HCT116 (cell line): ENCODE data around the gene CDCA7. TPM values are rescaled to one million over a fixed set of nuclear protein-coding genes. Genes with fewer than 3 reads are reported as not detected.

ENCODE experiments used
- ATAC-seq: fragments of 200-7000 bp; cut with Tn5 transposase; 2 replicates; pipeline ENCODE4 v1.9.1; 2020; ENCODE audit warnings: mild to moderate bottlenecking, moderate library complexity
- BruUV-seq: library from RNA; stranded (reverse); fragments of 400-500 nt; replicated peaks from 2 replicates; lab custom pipeline; 2021; lab: Mats Ljungman, UMichigan
- CTCF ChIA-PET: fragments of 300-600 bp; sonication (Branson Sonifier 250); formaldehyde crosslinking; loops from one replicate; lab custom pipeline; 2021; ENCODE audit warnings: antibody characterized with exemption; lab: Charles Lee
- POLR2A ChIA-PET: fragments of 300-600, 350-600 bp; sonication (Branson Sonifier 250); formaldehyde crosslinking; loops from one replicate; lab custom pipeline; 2021; ENCODE audit warnings: antibody characterized with exemption; lab: Charles Lee
- RAD21 ChIA-PET, 2 experiments: fragments of 300-600 bp; sonication (Branson Sonifier 250); formaldehyde crosslinking; loops; one replicate each; lab custom pipeline; 2023; ENCODE audit warnings: low total read pairs in 2 of 2; ENCODE audit not compliant: uncharacterized antibody in 2 of 2, unreplicated experiment in 2 of 2, low non-redundant PET in 1 of 2; lab: Charles Lee
- DNase-seq: peaks from one replicate; pipeline ENCODE4 v3.0.0-alpha.2; 2010; ENCODE audit warnings: low read depth, low spot score
- H2AFZ ChIP-seq: fragments of 200-600 bp; shearing (Covaris generic), sonication (generic); 2 replicates; pipeline ENCODE4 v1.6.1; 2017; ENCODE audit warnings: low read depth, mixed run types, mixed read lengths, antibody characterized with exemption, low read length; ENCODE audit not compliant: poor library complexity, severe bottlenecking
- H3K27ac ChIP-seq: 2 replicates; pipeline ENCODE4 v1.5.1; 2012; ENCODE audit warnings: low read depth, low read length
- H3K27me3 ChIP-seq: fragments of 200-600 bp; sonication (generic); 2 replicates; pipeline ENCODE4 v1.6.1; 2016; ENCODE audit warnings: mixed run types, low read length, mixed read lengths; ENCODE audit not compliant: insufficient read depth
- H3K36me3 ChIP-seq, 2 experiments: fragments of 200-500 bp in 1 of 2; fragments of 200-600 bp in 1 of 2; sonication (Bioruptor generic) in 1 of 2; sonication (generic) in 1 of 2; 2 replicates each; pipeline versions ENCODE4 v1.5.1 to v1.6.1; 2014 to 2016; ENCODE audit warnings: low read length in 2 of 2, inconsistent platforms in 1 of 2, mixed read lengths in 1 of 2, mixed run types in 1 of 2; ENCODE audit not compliant: insufficient read depth in 2 of 2, control insufficient read depth in 1 of 2
- H3K4me1 ChIP-seq, 2 experiments: fragments of 200-600 bp in 1 of 2; sonication (generic) in 1 of 2; 2 replicates each; pipeline versions ENCODE4 v1.5.1 to v1.6.1; 2012 to 2017; ENCODE audit warnings: low read length in 2 of 2, inconsistent platforms in 1 of 2, mild to moderate bottlenecking in 1 of 2, mixed read lengths in 1 of 2, mixed run types in 1 of 2, moderate library complexity in 1 of 2; ENCODE audit not compliant: insufficient read depth in 2 of 2, control insufficient read depth in 1 of 2
- H3K4me2 ChIP-seq: fragments of 200-600 bp; sonication (generic); 2 replicates; pipeline ENCODE4 v1.6.1; 2017; ENCODE audit warnings: mixed run types, low read length, mixed read lengths
- H3K4me3 ChIP-seq, 2 experiments: fragments of 200-600 bp in 1 of 2; sonication (generic) in 1 of 2; replicated peaks in 1 of 2; 2 replicates each; pipeline ENCODE4 v1.5.1; 2011 to 2016; ENCODE audit warnings: low read length in 2 of 2, control low read depth in 1 of 2, low read depth in 1 of 2, mild to moderate bottlenecking in 1 of 2, mixed read lengths in 1 of 2, mixed run types in 1 of 2
- H3K79me2 ChIP-seq: fragments of 200-600 bp; sonication (generic); 2 replicates; pipeline ENCODE4 v1.6.1; 2017; ENCODE audit warnings: mild to moderate bottlenecking, mixed run types, low read length, moderate library complexity, mixed read lengths; ENCODE audit not compliant: insufficient read depth
- H3K9ac ChIP-seq: fragments of 200-600 bp; sonication (generic); 2 replicates; pipeline ENCODE4 v1.6.1; 2016; ENCODE audit warnings: low read length, mixed read lengths
- H3K9me2 ChIP-seq: fragments of 200-600 bp; sonication (generic), shearing (Covaris generic); 2 replicates; pipeline ENCODE4 v1.6.1; 2017; ENCODE audit warnings: mixed run types, mild to moderate bottlenecking, moderate library complexity; ENCODE audit not compliant: insufficient read depth
- H3K9me3 ChIP-seq, 2 experiments: fragments of 200-500 bp in 1 of 2; fragments of 200-600 bp in 1 of 2; sonication (Bioruptor generic) in 1 of 2; sonication (generic) in 1 of 2; 2 replicates each; pipeline ENCODE4 v1.6.1; 2014 to 2017; ENCODE audit warnings: low read length in 2 of 2, mixed read lengths in 2 of 2, inconsistent platforms in 1 of 2, low read depth in 1 of 2, mild to moderate bottlenecking in 1 of 2, mixed run types in 1 of 2, moderate library complexity in 1 of 2; ENCODE audit not compliant: control insufficient read depth in 1 of 2, insufficient read depth in 1 of 2
- H4K20me1 ChIP-seq: fragments of 200-600 bp; sonication (generic), shearing (Covaris generic); 2 replicates; pipeline ENCODE4 v1.6.1; 2017; ENCODE audit warnings: mixed run types, mild to moderate bottlenecking, moderate library complexity; ENCODE audit not compliant: insufficient read depth
- CTCF ChIP-seq, 3 experiments: fragments of 200-600 bp in 1 of 3; sonication (generic) in 1 of 3; IDR thresholded peaks in 2 of 3; conservative IDR thresholded peaks in 1 of 3; 2 replicates each; pipeline ENCODE4 v1.5.1; 2012 to 2017; ENCODE audit warnings: low read depth in 2 of 3, low read length in 2 of 3, antibody characterized with exemption in 1 of 3, borderline replicate concordance in 1 of 3, control low read depth in 1 of 3, mild to moderate bottlenecking in 1 of 3, mixed read lengths in 1 of 3, mixed run types in 1 of 3, moderate library complexity in 1 of 3; ENCODE audit not compliant: insufficient read depth in 1 of 3
- EGR1 ChIP-seq: IDR thresholded peaks from 2 replicates; pipeline ENCODE4 v1.6.1; 2012; ENCODE audit warnings: low read depth
- ELF1 ChIP-seq: IDR thresholded peaks from 2 replicates; pipeline ENCODE4 v1.6.1; 2012; ENCODE audit warnings: low read depth, borderline replicate concordance
- EZH2 ChIP-seq: fragments of 200-600 bp; sonication (generic); IDR thresholded peaks from 2 replicates; pipeline ENCODE4 v1.6.1; 2017; ENCODE audit warnings: antibody characterized with exemption, mixed run types
- EZH2phosphoT487 ChIP-seq: fragments of 200-600 bp; IDR thresholded peaks from 2 replicates; pipeline ENCODE4 v1.6.1; 2018; ENCODE audit warnings: antibody characterized with exemption, borderline replicate concordance
- POLR2AphosphoS5 ChIP-seq: IDR thresholded peaks from 2 replicates; pipeline ENCODE4 v1.6.1; 2011; ENCODE audit warnings: mild to moderate bottlenecking, low read depth, low read length, moderate library complexity
- REST ChIP-seq: IDR thresholded peaks from 2 replicates; pipeline ENCODE4 v1.6.1; 2012; ENCODE audit warnings: low read depth
- SIN3A ChIP-seq: IDR thresholded peaks from 2 replicates; pipeline ENCODE4 v1.6.1; 2012; ENCODE audit warnings: low read depth
- SP1 ChIP-seq: IDR thresholded peaks from 2 replicates; pipeline ENCODE4 v1.6.1; 2012; ENCODE audit warnings: low read depth
- SRF ChIP-seq: IDR thresholded peaks from 2 replicates; pipeline ENCODE4 v1.6.1; 2012; ENCODE audit warnings: low read depth
- YY1 ChIP-seq: IDR thresholded peaks from 2 replicates; pipeline ENCODE4 v1.6.1; 2011; ENCODE audit warnings: low read length, low read depth, moderate library complexity, mild to moderate bottlenecking; ENCODE audit not compliant: insufficient replicate concordance; ENCODE audit errors: extremely low read depth
- ZBTB33 ChIP-seq: IDR thresholded peaks from 2 replicates; pipeline ENCODE4 v1.6.1; 2011; ENCODE audit warnings: mild to moderate bottlenecking, low read length, moderate library complexity; ENCODE audit not compliant: insufficient replicate concordance; ENCODE audit errors: extremely low read depth
- intact Hi-C: fragments of 100-400 bp; cut with micrococcal nuclease; formaldehyde crosslinking; loops from 2 replicates; pipeline ENCODE4 v1.10.0; 2022
- total RNA-seq: library from RNA; stranded (reverse); gene quantifications from one replicate; pipeline ENCODE4 v1.2.1, GENCODE V29; 2021; ENCODE audit not compliant: unreplicated experiment

The CDCA7 gene
- total RNA-seq, 1 experiment from 2014 or later, result 57.9 TPM

GRCh38 chr2:173343921-173344320, 10.8 kb upstream of the CDCA7 start:
- H3K27me3 ChIP-seq, result no peaks in the 10 kb centered on the region
- H3K9me3 ChIP-seq, result peaks cover 0 to 9% of the 10 kb centered on the region in 2 experiments; a peak in 1 of 4 replicates
- no peaks in the 10 kb centered on the region for H3K79me2 ChIP-seq
- H3K9ac ChIP-seq, result no peak overlapping the region
- BruUV-seq, result no TSS peak
- H3K4me3 ChIP-seq, result no peak overlapping the region
- no peaks in the 10 kb centered on the region for H3K4me1 ChIP-seq
- RAD21 ChIA-PET, result no interaction called here
- no peak for ATAC-seq
- no peak overlapping the region for H3K27ac ChIP-seq
- intact Hi-C loops, result no loop called here
- no peak overlapping the region for H3K4me2 ChIP-seq
- no peaks in the 10 kb centered on the region for H3K9me2 ChIP-seq
- no peak overlapping the region for H2AFZ ChIP-seq
- POLR2A ChIA-PET, result no interaction called here
- CTCF ChIA-PET, result no interaction called here
- H4K20me1 ChIP-seq, result no peaks in the 10 kb centered on the region
- TF ChIP-seq ZBTB33 (no peak), POLR2AphosphoS5 (no peak), REST (no peak), SIN3A (no peak), EZH2 (no peak), SRF (no peak), CTCF (IDR thresholded peaks at IDR 0.05 in 2 of 3, conservative IDR thresholded peaks at IDR 0.05 in 1 of 3; ENCODE audit: borderline replicate concordance in 1 of 3, insufficient read depth in 1 of 3, low read depth in 2 of 3, low read length in 2 of 3) (no peak), ELF1 (no peak), EGR1 (no peak), YY1 (no peak), EZH2phosphoT487 (no peak), SP1 (no peak)
- no peak for DNase-seq
- no peaks in the 10 kb centered on the region for H3K36me3 ChIP-seq
